Spleen (tissue), 7 donors: ENCODE measurements around the gene A4GNT.
"Not testable (repeated sequence)": the region's sequence is repeated elsewhere in the genome, so short reads cannot be mapped to it uniquely, and the experiment has no call there.

Experiments used
- POLR2A ChIP-seq, 3 donors: fragments of 450-650 bp; IDR thresholded peaks; one replicate each; pipeline ENCODE4 v1.5.1; 2017; ENCODE audit warnings: antibody characterized with exemption in 3 of 3, mild to moderate bottlenecking in 1 of 3
- TF ChIP-seq, protein P1 (sequence below), 11 experiments: fragments of 200-600 bp in 7 of 11; fragments of 450-650 bp in 4 of 11; sonication (generic) in 4 of 11; IDR thresholded peaks in 8 of 11; conservative IDR thresholded peaks in 3 of 11; 1 replicate in 7 of 11; 2 replicates in 4 of 11; pipeline versions ENCODE4 v1.4.0 to v1.8.0; 2016 to 2021; ENCODE audit warnings: antibody characterized with exemption in 11 of 11, inconsistent platforms in 4 of 11, mild to moderate bottlenecking in 1 of 11
- donor health status: DM: no; HTN: no; CAD: no; lungs with moderate emphysema.
- donor health status: DM: no; HTN: no; CAD: no.
- donor health status: DM: no; HTN: no; CAD: no.

DNA sequence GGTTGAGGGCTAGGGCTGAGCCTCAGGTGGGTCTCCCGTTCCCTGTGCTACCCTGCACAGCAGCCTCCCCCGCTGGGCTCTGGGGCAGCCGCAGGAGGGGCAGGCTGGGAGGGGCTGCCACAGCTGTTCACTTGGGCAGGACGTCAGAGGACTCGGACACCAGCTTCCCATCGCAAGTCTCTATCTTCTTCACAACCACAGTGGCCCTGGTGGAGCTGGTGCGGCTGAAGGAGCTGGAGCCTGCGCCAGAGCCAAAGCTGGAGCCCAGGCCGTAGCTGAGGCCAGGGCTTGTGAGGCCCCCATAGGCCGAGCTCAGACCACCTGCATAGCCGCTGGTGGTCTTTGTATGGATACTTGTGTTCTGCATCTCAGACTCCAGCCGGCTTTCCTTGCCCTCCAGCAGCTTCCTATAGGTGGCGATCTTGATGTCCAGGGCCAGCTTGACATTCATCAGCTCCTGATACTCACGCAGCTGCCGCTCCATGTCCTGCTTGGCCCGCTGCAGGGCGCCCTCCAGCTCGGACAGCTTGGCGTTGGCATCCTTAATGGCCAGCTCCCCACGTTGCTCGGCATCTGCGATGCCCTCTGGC is 30.7 kb downstream of the A4GNT start:
- TF ChIP-seq POLR2A (IDR thresholded peaks at IDR 0.05), result not testable (repeated sequence)
- TF ChIP-seq, protein P1, sequence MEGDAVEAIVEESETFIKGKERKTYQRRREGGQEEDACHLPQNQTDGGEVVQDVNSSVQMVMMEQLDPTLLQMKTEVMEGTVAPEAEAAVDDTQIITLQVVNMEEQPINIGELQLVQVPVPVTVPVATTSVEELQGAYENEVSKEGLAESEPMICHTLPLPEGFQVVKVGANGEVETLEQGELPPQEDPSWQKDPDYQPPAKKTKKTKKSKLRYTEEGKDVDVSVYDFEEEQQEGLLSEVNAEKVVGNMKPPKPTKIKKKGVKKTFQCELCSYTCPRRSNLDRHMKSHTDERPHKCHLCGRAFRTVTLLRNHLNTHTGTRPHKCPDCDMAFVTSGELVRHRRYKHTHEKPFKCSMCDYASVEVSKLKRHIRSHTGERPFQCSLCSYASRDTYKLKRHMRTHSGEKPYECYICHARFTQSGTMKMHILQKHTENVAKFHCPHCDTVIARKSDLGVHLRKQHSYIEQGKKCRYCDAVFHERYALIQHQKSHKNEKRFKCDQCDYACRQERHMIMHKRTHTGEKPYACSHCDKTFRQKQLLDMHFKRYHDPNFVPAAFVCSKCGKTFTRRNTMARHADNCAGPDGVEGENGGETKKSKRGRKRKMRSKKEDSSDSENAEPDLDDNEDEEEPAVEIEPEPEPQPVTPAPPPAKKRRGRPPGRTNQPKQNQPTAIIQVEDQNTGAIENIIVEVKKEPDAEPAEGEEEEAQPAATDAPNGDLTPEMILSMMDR (IDR thresholded peaks at IDR 0.05 in 8 of 11, conservative IDR thresholded peaks at IDR 0.05 in 3 of 11), result not testable (repeated sequence)
